HG03108 (cell line): Measurements from ENCODE around the gene LRMDA.

Experiments used
- ATAC-seq: cut with Tn5 transposase; IDR thresholded peaks from one replicate; pipeline ENCODE4 v1.9.1; 2021; ENCODE audit warnings: moderate library complexity; ENCODE audit not compliant: unreplicated experiment

LRMDA gene

DNA sequence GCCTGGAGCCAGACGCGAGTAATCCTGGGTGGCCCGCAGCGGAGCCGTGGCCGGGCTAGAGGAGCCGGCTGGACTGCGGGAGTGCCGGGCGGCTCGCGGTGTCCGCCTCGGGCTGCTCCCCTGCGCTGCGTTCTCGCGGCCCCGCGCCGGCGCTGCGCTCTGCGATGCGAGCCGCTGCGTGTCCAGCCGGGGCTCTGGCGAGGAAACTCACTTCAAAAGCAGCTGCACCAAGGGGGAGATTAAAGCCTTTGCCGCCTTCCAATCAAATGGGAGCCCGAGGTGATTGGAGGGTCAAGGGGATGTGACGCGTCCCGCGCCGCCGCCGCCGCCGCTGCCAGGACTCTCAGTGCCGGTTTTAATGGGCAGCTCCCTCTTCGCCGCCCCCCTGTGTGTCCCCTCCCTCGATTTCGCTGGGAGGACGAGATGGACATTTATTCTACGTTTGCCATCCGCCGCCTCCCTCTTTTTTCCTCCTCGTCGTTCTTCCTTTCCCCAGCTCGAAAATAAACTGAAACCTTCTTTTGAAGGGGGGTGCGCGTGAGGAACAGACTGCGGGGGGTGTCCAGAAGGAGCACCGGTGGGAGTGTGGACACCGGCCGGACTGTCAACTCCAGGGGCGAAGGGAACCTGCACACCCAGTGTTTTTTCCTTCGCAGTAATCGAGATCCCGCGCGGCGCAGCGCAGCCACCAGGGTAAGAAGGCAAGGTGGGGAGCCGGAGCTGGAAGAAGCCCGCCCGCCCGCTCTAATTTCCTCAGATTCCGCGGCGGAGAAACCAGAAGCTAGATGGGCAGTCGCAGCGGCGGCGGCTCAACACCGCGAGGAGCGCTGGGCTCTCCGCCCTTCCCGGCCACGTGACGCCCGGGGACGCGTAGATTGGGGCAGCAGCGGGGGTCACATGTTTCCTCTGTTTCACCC, 29.6 kb upstream of the LRMDA start, which contains the start of gene ZNF503:
TSS of gene ZNF503 (minus strand) at position 196 of the 917 bp plus-strand sequence. CDS start 345 bp downstream, outside the sequence.
- ATAC-seq, result peak; percentile 60

DNA sequence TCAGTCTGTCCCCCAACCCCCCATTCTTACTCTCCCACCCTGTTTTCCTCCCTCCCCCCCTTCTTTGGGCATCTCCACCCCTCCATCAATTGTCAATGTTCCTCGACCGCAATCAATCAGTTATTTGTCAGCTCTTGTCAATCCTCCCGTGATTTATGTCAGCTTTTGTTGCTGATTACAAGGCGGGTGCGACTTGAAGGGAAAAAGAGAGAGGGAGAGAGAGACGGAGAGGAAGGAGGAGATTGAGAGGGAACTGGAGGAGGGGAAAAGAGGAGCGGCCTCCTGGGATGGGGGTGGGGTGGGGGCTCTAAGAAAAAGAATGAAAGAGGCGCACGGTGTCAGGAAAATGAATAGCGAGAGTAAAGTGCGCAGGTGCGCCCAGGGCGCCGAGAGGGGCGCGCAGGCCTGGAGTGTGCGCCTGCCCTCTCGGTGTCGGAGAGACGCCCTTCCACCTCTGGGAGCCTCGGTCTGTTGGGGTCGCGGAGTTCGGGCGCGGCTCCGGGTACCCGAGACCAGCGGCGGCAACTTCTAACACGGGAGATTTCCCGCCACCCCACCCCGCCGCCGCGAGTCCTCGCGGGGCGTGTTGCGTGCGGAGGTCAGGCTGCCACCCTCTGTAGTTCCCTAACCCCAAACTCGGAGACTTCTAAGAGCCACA, 28.8 kb upstream of the LRMDA start:
- no peak for ATAC-seq

DNA sequence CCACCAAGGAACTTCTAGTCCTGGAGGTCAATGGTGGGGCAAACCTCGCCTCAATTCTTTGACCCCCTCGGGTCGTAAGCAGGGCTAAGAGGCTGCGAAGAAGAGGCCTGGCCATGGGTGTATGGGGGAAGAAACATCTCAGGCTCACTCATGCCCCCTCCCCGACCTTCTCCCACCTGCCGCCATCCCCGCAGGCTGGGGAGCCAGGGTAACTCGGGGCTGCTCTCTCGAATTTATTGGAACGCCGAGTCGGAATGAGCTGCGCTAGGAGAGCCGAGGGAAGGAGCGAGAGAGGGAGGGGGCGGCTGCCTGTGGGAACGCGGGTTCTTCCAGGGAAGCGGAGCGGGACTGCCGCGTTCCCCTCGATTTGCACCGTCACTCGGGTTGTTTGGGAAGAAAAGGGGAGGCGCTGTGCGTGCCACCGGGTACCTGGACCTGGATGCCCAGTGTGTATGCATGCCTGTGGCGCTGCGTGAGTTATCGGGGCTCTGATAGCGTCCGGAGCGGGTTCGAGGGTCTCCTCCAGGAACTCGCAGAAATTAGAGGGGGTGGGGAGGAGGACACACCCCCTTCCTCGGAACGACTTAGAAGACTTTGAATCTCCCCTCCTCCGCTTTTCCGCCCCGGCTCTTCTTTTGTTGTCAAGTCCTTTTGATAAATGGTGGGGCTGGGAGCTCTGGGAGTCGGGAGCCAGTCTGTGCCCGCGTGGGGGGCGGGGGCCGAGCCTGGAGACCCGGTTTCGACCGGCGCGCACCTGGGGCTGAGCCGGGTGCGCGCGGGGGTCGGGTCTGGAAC, 28.1 kb upstream of the LRMDA start:
- ATAC-seq, result no peak

DNA sequence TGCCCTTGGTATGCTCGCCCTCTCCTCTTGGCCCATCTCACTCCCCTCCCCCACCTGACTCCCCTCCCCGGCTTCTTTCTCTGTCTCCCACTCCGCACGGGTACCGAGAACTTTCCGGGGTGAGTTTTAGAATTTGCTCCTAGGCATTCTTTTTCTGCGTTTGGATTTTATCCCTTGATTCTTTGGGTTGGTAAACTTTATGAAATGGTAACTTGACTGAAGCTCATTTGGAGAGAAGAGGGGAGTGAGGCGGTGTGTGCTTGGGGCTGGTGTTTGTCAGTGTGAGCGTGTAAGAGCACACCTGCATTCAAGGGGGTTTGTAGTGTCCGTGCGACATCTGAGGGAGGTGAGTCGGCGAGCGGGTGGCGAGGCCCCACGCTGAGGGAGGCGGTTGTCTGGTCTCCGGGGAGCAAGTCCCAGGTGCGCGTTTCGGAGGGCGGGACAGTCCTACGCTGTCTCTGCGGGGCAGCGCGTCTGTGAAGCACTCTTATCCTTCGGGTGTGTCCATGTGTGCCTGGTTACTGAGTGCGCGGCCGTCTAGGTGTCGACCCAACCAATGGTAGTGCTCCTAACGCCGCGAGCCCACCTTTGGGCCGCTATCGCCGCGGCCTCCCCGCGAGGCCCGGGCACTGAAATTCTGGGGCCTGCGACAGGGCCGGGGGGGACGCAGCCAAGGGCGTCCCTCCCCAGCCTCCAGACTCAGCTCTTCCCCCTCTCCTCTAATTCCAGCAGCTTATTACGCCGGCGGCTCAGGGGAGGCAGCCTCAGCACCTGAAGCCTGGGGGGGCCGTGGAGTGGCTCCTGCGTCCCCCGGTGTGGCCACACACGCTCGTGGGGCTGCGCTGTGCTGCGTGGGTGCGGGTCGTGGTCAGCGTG, 27.2 kb upstream of the LRMDA start:
- ATAC-seq, result no peak

DNA sequence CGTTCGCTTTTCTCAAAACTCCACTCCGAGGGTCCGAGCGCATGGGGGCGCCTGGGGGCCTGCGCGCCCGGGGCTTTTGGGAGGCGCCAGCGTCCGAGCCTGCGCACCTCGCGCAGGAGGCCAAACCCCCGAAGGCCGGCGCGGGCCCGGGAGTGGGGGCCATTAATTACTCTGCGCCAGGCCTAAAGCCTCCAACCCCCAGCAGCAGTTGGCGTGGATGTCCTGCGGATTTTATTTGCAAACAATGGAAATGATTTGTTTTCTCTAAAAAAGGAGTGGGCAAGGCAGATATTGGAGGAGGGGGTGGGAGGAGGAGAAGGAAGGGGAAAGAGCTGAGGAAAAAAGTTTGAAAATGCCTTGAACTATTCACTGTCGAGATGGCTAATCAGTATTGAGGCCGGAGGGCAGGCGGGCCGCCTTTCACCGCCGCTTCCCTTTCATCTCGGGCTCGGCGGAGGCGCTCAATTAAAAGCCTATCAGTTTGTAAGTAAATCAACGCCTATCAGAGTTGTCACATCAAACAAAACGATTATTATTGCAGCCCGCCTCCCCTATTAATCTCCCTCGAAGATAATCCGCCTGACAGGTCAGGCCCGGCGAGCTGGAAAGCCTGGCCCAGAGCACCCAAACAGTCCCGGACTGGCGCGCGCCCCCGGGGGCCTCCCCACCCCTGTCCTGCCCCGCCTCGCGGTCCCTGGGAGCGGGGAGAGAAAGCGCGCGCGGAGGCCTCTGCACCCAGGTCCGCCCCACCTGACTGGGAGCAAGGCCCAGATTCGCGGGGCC, 26.4 kb upstream of the LRMDA start:
- ATAC-seq, result no peak

DNA sequence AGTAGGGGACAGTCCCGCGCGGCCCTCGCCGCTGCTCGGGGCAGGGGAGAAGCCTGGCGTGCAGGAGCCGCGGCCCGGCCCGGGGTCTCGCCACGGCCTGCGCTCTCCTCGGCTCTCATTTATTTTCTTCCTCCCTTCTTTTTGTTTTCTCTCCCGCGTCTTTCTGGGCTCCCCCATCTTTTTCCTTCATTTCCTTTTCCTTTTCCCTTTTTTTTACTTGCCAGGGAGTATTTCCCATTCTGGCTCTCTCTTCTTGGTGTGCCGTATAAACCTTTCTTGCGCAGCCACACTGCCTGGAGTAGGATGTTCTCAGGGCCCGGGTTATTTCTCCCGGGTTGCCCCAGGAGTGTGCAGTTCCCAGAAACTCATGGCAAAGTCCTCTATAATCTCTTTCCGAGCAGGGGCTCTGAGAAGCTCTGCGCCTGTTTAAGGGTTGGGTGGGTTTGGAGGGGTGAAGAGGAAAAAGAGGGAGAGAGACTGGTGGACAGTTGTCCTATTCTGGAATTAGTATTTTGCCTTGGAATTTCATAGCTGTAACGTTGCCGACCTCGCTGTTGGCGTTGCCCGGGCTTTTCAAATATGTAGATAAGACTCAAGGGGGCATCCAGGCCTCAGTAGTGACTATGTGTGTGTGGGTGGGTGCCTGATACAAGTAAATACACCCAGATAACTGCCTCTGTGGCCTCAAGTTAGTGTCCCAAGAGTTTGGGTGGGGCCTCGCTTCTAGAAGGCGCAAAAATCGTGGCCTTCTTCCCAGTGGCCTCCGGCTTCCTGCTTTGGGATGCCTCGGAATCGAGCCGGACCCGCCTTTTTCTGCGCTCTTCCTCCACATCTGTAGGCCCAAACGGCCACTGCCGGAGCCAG, 25.6 kb upstream of the LRMDA start:
- no peak for ATAC-seq

DNA sequence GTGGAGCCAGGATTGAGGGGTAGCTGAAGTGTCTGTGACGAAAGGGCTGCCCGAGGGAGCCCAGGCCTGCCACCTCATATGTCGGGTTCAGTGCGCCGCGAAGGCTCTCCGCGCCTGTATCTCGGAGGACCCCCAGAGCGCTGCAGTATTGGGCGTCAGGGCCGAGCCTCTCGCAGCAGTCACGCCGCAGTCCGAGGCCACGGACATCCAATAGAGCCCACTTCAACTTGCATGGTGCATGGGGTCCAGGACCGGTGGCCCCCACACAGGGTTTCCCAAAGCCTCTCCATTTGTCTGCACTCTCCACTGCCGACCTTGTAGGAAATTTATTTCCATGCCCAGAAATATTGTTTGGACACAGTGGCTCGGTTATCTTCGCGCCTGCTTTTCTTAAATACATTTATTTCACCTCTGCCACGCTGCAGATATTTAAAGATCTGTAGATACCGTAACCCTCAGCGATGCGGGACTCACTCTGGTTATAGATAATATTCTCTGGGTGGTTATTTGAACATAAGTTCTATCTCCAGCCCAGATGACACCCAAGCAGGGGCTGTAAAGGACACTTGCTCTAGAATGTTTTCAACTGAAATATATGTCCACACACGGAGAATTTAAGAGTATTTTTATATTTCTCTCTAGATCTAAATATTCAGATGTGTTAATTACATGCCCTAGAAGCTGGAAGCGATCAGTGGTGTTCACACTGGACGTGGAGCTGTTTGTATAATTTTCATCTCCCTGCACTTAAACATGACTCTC, 24.8 kb upstream of the LRMDA start:
- ATAC-seq, result no peak

DNA sequence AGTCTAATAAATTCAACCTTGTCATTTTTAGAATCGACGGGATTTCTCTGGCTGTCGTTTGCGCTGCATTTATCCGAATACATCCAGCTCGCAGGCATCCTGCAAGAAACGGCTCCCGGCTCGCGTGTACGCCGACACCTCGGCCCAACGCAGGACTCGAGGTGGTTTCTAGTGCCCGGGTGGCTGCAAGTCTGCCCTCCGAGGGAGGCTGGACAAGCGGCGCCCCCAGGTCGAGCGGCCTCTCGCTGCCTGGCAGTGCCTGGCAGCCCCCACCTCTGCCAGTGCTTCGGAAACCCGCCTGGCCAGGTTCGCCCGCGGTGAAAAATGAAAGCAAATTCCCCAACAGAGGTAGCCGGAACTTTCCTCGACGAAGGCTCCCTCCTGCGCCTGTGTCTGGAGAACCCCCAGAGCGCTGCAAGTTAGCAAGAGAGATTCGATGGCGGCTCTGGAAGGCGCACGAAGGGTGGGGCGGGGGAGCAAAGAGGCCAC, 24.2 kb upstream of the LRMDA start:
- no peak for ATAC-seq

DNA sequence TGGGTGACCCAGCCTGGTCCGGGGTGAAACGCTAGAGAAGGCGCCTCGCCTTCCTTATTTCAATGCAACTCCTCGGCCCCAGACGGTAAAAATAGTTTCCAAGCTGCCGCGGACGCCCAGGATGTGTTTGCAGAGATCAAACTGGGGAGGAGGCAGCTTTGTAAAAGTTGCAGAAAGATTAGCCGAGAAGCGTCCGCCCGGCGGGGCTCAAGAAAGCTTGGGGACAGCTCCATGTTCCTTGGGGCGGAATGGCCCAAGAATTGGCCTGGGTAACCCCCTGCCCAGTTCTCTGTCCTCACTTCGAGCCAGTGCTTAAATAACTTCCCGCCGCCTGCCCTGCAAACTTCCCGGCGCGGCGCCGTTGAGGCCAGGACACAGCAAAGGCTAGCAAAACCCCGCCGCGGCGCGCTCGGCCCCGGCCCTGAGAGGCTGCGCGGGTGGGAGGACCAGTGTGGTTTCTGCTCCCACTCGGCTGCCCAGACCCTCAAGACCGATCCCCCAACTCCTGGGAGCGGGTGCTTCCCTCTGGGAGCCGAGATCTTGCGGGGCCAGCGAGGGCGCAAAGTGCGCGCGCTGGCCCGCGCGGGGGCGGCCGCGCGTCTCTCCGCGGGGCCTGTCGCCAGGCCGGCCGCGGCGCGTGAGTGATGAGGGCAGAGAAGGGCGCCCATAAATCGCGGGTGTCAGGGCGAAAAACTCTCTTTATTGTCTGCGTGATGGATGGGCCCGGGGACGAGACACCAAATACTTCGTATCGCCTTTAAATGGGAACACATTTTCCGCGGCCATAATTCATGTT, 23.5 kb upstream of the LRMDA start:
- no peak for ATAC-seq

DNA sequence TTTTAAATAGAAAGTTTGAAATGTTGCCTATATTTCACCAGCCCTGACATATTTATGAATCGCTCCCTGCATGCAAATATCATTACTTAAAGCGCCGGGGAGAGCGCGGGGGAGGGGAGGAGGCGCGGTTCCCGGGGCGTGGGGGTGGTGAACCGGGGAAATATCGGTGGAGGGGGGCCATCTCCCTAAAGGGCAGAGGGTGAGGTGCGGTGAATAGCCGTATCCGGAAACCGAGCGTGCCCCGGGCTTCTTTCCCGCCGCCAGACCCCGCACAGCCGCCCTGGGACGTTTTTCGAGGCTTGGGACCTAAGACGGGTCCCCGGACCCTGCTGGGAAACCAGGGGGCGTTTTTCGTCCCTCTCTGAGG, 22.9 kb upstream of the LRMDA start:
- ATAC-seq, result no peak

DNA sequence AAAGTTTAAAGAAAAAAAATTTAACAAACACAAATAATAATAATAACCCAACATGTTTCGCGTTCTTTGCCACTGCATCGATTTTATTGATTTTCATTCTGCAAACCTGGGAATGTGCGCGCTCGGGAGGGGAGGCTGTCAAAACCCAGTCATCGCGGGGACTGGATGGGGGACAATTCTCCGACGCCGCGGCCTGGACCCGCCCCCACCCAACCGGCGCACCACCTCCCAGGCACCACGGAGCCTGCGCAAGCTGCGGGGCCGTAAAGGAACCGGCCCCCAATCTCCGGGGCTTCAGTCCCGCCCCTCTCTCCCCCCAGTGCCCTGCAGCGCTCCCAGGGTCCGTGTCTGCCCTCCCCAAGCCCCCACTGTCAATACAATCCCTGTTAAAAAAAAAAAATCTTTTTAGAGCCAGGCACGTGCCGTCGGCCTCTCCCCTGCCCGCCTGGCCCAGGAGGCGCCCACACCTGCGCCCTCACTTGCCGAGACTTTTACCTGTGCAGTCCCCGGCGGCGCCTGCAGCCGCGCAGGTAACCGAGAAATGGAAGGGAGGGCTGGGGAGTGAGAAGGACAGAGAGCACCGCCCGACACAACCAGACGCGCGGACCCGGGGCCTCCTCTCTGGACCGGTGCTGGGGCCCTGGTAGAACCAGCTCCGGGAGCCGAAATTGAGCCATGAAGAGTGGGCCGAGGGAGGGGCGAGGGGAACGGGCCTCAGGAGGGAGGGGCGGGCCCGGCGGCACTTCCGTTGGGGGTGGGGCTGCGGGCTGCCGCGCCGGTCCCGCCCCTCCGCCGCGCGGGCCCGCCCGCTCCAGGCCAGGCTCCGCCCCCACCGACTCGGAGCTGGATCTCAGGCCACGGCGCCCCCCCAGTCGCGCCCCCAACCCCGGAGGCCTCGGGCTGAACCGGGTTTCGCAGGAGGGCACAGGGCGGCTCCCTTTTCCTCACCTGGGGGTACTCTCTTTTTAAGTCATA, 22.2 kb upstream of the LRMDA start:
- ATAC-seq, result no peak

DNA sequence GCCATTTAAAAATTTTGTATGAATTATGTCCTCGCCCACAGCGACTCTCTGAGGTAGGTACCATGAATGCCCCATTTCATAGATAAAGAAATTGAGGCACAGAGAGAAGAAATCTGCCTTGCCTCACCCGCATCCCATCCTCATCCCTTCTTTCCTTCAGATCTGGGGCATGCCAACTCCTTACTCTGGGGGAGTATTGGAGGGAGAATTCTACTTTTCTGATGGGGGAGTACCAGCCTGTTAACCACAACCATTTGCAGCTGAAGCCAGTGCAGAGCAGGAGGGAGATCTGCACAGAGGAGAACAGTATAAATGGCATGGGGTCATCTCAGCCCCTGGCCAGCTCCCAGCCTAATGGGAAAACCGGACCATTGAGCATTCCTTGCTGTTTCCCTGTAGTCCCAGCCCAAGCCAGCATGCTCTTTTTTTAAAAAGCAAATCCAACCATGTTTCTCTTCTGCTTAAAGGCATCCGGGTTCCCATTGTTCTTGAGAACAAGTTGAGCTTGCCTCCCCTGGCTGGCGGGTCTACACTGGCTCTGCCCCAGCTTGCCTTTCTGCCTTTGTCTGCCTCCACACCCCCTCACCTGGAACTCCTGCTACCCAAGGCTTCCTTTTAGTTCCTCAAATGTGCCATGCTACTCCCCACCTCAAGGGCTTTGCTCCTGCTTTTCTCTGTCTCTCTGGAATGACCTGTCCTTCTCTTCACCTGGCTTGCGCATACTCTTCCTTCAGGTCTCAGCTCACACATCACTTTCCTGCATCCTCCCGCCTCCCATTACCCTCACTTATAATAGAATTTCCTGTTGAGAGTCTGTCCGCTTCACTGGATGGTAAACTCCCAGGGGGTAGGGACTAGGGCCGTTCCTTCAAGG, 21.1 kb upstream of the LRMDA start:
- no peak for ATAC-seq

DNA sequence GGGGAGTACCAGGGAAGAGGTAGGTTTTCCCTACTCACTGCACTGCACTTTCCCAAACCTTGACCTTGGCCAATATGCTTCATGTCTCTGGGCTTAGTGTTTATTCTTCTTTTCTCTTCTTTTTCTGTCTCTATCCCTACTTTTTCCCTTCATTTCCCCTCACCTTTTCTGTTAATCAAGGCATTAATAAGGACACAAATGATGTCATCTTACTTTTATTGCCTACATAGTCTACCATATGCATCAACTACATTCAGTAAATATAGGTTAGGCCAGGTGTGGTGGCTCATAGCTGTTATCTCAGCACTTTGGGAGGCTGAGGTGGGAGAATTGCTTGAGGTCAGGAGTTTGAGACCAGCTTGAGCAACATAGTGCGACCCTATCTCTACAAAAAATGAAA, 16.9 kb upstream of the LRMDA start:
- ATAC-seq, result no peak

DNA sequence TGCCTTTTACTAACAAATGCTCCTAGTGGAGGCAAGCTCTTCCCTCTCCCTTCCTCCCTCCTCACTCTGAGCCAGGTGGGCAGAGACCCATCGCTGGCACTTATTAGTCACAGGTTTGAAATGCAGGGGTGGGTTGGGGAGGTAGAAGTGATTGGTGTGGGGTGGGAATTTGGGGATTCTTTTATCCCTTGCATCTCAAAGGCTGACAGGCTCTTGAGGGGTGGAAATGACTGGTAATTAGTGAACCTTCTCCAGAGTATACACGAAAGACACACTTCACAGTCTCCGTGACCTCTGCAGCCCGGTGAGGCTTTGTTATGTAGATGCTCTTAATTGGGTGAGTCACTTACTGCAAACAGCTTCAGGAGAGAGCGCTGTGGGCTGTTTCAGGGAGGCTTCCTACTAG, 13.9 kb upstream of the LRMDA start:
- ATAC-seq, result no peak

DNA sequence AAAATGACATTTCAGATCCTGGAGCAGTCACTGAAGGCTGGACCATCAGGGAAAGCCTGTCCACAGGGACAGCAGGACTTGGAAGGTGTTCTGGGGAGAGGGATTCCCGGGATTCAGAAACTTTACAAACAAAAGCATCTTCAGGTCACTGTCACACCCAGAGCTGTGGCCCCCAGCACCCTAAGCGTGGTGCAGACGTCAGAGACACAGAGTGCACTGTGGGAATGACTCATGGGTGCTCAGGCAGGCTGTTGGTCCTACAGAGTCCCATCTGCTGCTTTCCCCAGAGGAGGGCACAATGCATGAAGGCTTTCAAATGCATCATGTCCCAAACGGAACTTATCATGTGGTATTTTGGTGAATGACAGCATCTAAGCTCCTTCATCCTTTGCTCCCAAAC, 13.1 kb upstream of the LRMDA start:
- no peak for ATAC-seq
